BJ (cell line): ENCODE results near the gene IL21R. TPM values are rescaled to one million over a fixed set of nuclear protein-coding genes. Genes with fewer than 3 reads are reported as not detected.
A peak's percentile ranks its signal among the peaks of the same experiment; 100 is the strongest.

ENCODE experiments used
- CTCF ChIA-PET: fragments of 350-600 bp; formaldehyde crosslinking; extraction: SDS; loops from one replicate; lab custom pipeline; 2021; ENCODE audit warnings: antibody characterized with exemption, inconsistent platforms; lab: Yijun Ruan, JAX
- POLR2A ChIA-PET: fragments of 300-600 bp; sonication (Branson Sonifier 250); formaldehyde crosslinking; extraction: SDS; loops from one replicate; lab custom pipeline; 2021; ENCODE audit warnings: antibody characterized with exemption; lab: Charles Lee
- DNase-seq: peaks from one replicate; pipeline ENCODE4 v3.0.0-alpha.2; 2011; ENCODE audit warnings: low read depth
- H3K27me3 ChIP-seq: 2 replicates; pipeline ENCODE4 v1.6.0; 2011; ENCODE audit warnings: low read length; ENCODE audit not compliant: control insufficient read depth, insufficient read depth
- H3K36me3 ChIP-seq: 2 replicates; pipeline ENCODE4 v1.5.1; 2011; ENCODE audit warnings: low read length; ENCODE audit not compliant: control insufficient read depth, insufficient read depth
- H3K4me3 ChIP-seq: 2 replicates; pipeline ENCODE4 v1.5.1; 2011; ENCODE audit warnings: low read depth, mild to moderate bottlenecking, control low read depth, low read length
- polyA plus RNA-seq: library from polyadenylated mRNA; depleted of rRNA; stranded (reverse); fragments of >200 nt; gene quantifications from 2 replicates; pipeline ENCODE4 v1.2.3, GENCODE V29; 2011; rRNA removed
- TF ChIP-seq, protein P1 (sequence below): IDR thresholded peaks from 2 replicates; pipeline ENCODE4 v1.5.1; 2011; ENCODE audit warnings: low read depth, mild to moderate bottlenecking, control low read depth, inconsistent platforms, low read length, moderate library complexity; ENCODE audit not compliant: insufficient read depth

Gene IL21R
- polyA plus RNA-seq, 1 experiment: 0.58 TPM

DNA sequence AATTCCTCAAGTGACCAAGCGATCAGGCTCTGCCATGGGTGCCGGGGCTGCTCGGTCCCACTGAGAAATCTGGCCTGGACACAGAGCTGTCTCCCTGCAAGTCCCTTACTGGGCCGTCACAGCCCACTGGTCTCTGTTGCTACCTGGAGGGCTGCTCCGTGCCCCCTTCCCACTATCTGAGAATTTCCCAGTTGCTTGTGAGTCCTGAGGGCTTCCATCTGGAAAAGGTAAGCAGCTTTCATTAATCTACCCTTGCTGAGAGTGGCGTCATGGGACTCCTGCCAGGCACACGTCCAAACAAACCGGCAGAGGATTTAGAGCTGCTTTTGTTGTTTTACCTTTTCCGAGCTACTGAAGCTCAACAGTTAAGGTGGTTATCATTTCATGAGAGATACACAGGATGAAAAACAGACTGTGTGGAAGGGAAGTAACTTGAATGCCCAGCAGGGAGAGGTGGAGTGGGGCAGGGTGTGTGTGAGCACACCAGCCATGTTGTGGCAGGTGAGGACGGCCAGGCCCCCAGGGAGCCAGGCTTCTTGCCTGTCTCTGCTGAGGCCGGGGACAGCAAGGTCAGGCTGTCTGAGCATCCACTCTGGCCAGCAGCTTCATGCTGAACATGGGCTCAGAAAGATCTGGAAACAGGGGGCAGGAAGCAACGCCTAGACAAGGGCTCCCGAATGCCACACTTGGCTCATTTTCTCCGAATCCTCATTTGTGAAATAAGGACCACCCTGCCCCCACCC, 97.1 kb downstream of the IL21R start:
- ChIA-PET POLR2A (no interaction called here), CTCF (interaction anchor here (3.5 kb wide), 1 partner anchor 17 kb away, joined by 14 read pairs; no protein-coding TSS in a partner anchor)
- TF ChIP-seq, protein P1, sequence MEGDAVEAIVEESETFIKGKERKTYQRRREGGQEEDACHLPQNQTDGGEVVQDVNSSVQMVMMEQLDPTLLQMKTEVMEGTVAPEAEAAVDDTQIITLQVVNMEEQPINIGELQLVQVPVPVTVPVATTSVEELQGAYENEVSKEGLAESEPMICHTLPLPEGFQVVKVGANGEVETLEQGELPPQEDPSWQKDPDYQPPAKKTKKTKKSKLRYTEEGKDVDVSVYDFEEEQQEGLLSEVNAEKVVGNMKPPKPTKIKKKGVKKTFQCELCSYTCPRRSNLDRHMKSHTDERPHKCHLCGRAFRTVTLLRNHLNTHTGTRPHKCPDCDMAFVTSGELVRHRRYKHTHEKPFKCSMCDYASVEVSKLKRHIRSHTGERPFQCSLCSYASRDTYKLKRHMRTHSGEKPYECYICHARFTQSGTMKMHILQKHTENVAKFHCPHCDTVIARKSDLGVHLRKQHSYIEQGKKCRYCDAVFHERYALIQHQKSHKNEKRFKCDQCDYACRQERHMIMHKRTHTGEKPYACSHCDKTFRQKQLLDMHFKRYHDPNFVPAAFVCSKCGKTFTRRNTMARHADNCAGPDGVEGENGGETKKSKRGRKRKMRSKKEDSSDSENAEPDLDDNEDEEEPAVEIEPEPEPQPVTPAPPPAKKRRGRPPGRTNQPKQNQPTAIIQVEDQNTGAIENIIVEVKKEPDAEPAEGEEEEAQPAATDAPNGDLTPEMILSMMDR: no peak
- no peak for DNase-seq
- Histone ChIP-seq H3K27me3 (no peaks in the 10 kb centered on the region), H3K4me3 (no peak overlapping the region), H3K36me3 (peaks cover 42% of the 10 kb centered on the region)

DNA sequence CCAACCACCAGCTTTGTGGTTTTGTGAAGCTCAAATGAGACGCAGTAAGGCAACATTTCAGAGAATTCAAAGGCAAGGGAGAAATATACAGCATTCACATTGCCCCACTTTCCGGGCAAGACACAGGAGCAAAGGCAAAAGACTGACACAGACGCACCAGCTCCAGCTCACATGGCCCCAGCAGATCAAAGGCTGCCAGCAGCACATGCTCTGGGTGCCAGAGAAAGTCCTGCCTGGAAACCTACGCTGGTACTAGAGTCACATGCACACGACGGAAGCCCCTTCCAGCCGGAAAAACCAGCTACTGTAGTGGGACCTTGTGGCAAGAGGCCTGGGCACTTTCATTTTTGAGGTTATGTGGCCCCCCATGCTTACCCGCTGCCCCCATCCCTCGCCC, 97.7 kb downstream of the IL21R start:
- H3K36me3 ChIP-seq: peaks cover 41% of the 10 kb centered on the region
- ChIA-PET CTCF (interaction anchor here (3.5 kb wide), 1 partner anchor 17 kb away, joined by 14 read pairs; no protein-coding TSS in a partner anchor), POLR2A (no interaction called here)
- DNase-seq: no peak
- H3K4me3 ChIP-seq: no peak overlapping the region
- H3K27me3 ChIP-seq: no peaks in the 10 kb centered on the region
- TF ChIP-seq, protein P1: no peak

DNA sequence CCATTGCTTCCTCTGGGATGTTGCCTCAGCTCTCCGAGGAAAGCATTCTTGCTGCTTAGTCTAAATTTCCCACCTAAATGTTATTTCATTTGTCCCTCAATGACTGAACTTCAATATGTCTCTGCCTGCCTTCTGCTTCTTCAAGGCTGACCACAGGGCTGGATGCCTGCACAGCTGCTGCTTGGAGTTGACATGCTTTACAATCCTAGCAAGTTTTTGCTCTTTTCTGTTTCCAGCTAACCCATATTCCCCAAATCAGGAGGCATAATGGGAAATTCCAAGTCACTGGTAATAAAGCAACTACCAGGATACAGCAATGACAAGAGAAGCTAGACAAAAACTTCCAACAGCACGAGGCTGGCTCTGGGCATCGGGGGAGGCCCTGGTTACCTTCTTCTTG, 98.8 kb downstream of the IL21R start:
- Histone ChIP-seq H3K4me3 (no peak overlapping the region), H3K27me3 (no peaks in the 10 kb centered on the region), H3K36me3 (peaks cover 40% of the 10 kb centered on the region)
- peak; percentile 5 for DNase-seq
- POLR2A ChIA-PET: no interaction called here
- TF ChIP-seq, protein P1: no peak
- CTCF ChIA-PET: interaction anchor here (3.5 kb wide), 1 partner anchor 15 kb away, joined by 14 read pairs; no protein-coding TSS in a partner anchor

Other genes starting within 250 kb of the IL21R start
- gene KDM8, start 198.6 kb upstream of the IL21R start, polyA plus RNA-seq: 2.0 and 3.7 TPM in 2 replicates
- 31.7 and 34.3 TPM in 2 replicates for gene NSMCE1, start 133.4 kb upstream of the IL21R start, polyA plus RNA-seq
- gene IL4R, start 88.2 kb upstream of the IL21R start, polyA plus RNA-seq: 17.3 and 25.4 TPM in 2 replicates
- 22.8 and 35.8 TPM in 2 replicates for gene GTF3C1, start 147.7 kb downstream of the IL21R start, polyA plus RNA-seq
- gene KATNIP, start 148.0 kb downstream of the IL21R start, polyA plus RNA-seq: 16.9 and 18.8 TPM in 2 replicates